Umbilical cord (tissue), 2 donors: ENCODE measurements around the gene TRIM44. TPM values are rescaled to one million over a fixed set of nuclear protein-coding genes. Genes with fewer than 3 reads are reported as not detected.

Experiments
- DNase-seq: peaks from one replicate; pipeline ENCODE4 v3.0.0-alpha.2; 2015; ENCODE audit warnings: low spot score
- total RNA-seq: library from RNA; depleted of rRNA; stranded (reverse); fragments of >200 nt; gene quantifications from one replicate; pipeline ENCODE4 v1.2.3, GENCODE V29; 2014; ENCODE audit warnings: low replicate concordance; ENCODE audit not compliant: insufficient read depth

The TRIM44 gene
- total RNA-seq, 1 donor from 2014 or later, result 13.7 TPM

DNA sequence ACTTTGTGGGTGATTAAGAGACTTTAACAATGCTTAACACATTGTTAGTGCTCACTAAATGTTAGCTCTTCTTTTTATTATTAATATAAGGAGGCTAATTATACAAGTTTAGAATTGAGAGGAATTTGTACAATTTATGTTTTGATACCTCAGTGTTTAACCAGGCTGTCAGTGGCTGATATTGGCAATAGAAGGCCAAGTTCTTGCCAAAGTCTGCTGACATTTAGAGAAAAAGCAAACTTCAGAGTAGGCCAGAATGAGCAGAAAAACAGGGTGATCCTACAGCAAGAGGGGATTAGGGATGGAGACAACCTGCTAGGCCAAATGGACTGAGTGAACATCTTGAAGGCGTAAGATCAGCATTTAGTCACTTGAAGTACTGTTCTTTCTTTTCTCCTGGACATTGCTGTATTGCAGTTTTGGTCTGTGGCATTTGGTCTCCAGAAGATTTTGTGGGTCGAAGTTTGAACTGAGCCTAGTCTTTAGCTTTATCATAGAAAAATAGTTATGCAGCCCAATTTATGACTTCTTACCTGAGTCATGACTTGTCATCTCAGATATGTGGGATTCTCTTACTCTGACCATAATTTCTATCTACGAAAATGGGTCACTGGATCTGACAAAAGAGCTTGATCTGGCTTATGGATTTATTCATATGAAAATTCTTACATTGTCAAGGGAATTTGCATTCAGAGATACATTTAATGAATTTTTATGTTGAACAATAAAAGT lies 9.0 kb downstream of the TRIM44 start:
- DNase-seq, result no peak

DNA sequence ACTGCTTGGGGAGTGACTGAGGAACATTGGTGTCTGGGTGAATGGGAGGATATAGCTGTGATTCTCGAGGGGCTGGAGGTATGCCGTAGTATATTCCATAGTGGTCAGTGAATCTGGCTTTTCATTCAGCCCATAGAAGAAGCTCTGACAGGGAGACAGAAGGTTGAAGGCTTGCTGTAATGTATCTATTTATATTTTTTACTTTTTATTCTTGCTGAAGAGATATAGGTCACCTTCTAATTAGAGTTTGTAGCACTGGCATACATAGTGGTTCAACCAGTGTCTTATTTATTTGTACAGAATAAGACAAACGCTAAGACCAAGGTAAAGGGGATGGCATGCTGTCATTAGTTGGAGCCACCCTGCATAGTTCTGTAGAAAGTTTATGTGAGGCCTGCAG lies 10.0 kb downstream of the TRIM44 start:
- DNase-seq, result no peak

DNA sequence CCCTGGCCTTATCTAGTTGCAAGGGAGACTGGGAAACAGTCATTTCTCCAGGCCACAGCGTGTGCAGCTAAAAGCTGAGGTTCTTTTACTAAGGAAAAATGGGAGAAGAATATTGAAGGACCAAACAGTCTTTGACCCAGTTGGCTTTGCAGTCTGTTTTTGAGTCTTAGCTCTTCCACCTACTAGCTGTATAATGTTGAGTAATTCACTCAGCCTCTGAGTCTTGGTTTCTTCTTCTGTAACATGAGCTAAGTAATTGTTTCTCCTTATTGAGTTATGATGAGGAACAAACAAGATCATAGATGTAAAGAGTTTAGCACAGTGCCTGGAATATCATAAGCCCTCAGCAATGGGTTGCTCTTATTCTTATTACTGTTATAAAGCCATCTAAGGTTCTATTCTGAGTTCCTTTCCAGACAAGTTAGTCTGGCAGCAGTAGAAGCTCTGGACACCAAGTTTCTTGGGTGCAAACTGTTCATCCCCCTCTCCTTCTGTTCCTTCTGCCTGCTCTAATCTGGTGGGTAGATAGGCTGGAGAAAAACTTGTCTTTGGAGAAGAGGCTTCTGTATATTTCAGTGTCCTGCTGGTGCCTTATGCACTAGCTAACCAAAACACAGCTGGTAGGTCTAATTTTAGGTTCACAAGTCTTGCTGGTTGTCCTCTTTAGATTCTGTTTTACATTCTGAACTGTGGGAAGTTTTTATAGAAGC lies 13.5 kb downstream of the TRIM44 start:
- DNase-seq, result no peak

DNA sequence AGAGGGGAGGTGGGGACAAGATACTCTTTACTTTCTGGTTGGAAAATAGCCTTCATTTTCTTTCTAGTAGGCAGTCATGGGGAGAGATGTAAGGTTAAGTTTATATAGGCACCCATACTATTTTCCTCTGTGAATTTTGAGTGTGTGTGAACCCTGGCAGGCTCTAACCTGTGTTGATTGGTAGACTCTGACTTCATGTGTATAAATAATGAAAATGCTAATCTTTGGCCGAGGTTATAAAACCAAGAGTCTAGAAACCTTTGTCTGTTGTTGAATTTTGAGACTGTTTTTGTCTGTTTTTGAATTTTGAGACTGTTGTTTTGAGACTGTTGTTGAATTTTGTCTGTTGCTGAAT lies 14.0 kb downstream of the TRIM44 start:
- DNase-seq, result no peak

DNA sequence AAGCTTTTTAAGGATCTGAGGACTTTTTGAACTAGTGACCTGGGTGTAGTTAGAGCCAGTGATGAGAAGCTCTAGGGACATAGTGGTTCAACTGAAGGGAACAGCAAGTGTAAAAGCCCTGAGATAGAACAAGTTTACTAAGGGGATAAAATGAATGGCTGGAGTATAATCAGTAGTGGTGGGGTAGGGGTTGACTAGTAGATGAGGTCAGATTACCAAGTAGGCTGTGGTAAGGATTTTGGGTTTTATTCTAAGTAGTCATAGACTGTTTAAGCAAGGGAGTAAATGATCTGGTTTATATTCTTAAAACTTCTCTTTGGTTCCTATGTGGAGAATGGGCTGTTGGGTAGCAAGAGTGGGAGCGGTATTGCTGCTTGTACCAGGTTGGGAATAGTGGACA lies 15.3 kb downstream of the TRIM44 start:
- DNase-seq, result no peak

DNA sequence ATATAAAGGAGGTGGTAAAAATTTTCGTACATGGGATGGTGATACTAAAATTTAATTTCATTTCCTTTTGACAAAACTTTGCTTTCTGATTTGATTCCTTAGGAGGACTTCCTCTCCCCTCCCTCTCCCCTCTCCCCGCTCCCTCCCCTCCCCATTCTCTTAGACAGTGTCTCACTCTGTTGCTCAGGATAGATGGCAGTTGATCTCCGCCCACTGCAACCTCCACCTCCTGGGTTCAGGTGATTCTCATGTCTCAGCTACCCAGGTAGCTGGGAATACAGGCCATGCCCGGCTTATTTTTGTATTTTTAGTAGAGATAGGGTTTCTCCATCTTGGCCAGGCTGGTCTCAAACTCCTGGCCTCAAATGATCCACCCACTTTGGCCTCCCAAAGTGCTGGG lies 15.9 kb downstream of the TRIM44 start:
- DNase-seq, result no peak

DNA sequence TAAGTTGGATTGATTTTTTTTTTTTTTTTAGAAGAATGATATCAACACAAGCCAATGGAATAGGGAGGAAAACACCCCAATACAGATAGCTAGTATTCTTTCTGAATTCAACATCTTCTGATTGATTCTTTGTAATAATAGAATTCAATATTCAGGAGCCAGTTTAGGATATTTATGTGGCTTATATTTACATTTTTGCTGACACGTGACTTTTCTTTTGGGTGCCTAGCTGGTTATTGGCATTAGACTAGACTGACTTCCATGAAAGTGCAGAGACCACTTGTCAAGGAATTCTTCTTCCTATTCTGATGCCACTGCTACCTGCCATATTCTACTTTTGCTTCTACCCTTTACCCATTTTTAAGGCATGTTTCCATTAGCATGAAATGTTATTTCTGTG lies 16.4 kb downstream of the TRIM44 start:
- DNase-seq, result no peak

DNA sequence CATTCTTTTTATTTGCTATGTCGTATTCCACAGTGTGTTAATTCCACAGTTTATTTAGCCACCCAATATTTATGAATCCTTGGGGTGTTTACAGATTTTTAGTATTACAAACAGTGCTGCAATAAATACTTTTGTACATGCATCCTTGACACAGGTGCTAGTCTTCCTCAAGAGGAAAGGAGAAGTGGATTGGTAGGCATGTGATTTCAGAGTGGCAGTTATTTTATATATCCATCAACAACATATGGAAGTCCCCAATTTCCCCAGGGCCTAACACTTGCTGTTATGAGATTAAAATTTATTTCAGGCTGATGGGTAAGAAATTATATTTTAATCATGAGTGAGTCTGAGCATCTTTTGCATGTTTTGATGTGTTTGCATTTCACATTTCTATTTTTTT lies 17.9 kb downstream of the TRIM44 start:
- DNase-seq, result no peak

DNA sequence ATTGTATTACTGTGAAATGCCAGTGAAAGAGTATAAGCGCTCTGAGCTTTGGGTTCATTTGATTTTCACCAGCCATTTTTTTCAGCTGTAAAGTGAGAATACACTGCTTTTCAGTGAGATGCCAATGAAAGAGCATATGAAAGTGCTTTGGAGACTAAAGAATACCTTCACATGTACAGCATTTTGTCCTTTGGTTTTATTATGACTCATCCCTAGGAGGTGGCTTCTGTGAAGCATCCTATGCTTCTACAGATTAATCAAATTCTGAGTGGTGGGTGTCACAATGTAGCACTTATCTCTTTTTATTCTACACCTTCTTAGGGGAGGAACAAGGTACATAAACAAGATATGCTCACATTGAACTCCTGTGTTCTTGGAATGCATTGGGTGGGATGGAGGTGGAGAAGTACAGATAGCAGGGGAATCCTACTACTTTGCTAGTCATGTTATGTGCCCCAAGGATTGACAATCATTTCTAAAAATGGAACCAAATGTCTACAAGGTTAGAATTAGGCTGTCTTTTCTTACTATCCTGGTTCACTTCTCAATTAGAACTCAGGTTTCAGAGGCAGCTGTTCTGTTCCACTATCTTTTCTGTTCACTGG lies 18.7 kb downstream of the TRIM44 start:
- no peak for DNase-seq

DNA sequence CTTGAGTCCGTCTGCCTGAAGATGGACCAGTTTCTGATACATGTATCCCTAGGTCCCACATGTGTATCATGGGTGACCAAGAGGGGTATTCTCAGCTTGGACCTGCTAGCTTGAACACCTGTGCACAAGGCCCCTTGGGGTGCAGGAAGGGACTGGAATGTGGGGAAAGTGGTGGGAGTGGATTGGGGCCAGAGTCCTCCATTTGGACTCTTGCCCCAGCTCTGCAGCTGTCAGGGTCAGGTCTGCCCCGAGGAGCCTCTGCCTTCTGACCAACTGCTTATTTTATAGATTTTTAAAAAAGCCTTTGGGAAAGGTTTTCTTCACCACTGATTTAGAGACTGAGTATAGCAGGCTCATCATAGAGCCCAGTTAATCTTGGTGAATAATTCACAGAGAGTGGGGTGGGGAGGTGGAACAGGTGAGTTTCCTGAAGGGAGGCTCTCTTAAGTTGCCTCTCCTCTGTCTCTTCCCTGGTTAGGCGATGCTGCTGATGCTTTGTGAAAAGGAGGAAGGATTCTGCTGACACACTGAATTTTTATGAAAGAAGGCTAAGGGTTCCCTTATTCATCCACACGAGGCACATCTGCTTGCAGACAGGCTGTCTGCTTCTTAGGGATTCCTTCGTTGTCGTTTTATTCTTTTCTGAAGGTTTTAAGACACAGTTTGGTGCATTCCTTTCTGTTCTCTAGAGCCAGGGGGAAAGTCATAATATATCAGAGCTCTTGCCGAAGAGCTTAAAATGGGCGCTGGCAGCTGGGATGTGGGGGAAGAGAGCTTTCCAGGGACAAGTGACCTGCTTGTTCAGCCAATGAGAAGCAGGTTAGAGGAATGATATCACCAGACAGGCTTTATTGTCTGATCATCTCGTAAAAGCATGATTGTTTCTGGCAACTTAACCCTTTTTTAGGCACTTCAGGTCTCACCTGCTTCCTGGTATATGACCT lies 19.9 kb downstream of the TRIM44 start:
- peak; percentile 56 for DNase-seq

DNA sequence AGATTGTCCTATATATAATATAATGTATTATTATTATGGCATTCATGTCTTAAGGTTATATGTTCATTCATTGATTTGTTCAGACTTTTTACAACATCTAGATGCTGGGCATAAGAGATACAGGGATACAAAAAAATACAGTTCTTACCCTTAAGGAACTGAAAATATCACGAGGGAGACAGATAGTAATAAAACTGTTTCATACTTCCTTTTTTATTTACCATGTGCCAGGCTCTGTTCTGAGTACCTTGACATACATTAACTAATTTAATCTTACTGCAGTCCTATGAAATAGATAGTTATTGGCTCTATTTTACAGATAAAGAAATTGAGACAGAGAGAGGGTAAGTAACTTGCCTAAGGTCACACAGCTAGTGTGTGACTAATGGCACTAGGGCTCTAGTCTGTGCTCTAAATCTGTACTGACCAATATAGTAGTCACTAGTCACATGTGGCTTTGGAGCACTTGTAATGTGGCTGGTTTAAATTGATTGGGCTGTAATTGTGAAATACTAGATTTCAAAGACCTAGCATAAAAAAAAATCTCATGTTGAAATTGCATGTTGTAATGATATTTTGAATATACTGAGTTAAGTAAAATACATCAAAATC lies 21.3 kb downstream of the TRIM44 start:
- no peak for DNase-seq

DNA sequence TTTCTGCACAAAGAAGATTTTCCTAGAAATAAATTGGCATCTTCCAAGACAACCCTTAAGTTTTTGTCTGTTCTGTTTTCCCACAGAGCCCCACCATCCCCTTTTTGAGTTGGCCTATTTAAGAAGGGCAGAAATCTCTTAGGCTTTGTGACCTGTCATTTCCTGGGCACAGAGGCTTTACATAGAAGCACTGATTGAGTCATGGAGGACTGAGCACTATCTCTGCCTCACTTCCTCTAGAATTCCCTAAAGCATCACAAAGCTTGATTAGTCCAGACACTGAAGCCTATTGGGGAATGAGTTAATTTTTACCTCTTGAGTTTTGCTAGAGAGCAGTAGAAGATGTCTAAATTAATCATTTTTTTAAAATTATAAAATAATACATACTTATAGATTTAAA lies 25.4 kb downstream of the TRIM44 start:
- peak; percentile 14 for DNase-seq

DNA sequence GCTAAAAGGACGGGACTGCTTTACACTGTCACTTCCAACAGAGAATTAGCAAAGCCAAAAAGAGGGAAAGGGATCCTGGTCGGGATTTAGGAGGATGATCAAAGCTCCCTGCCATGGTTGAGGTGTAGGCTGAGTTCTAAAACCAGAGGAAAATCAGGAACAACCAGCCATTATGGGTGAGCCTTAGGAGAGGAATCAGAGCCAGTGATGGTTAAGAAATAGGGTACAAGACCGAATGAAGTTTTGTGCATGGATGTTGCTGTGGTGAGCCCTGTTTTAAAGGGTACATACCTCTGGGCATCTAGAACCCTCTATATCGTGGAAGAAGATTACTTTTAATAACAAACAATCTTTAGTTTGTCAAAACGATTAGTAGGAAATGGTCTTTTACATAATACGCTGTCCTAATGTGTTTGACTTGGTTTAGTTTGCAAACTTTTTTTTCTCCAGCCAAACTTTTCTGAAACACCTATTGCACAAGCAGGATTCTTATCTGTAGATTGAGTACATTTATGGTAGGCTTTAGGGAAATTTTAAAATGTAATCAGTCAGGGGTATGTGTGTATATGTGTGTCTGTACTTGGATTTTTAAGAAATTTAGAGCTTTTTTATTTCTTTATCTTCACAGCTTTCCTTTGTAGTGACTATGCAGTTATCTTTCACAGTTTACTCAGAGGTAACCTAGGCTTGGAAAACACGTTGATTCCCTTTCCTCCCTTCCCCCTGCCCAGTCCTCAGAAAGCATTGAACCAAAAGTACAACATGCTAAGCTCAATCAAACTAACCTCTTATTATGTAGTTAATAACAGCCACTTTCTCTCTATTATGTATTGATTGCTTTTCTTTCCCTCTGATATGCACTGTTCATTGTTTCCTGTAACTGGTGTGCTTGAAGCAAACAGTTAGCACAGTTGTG lies 26.8 kb downstream of the TRIM44 start:
- peak; percentile 21 for DNase-seq

DNA sequence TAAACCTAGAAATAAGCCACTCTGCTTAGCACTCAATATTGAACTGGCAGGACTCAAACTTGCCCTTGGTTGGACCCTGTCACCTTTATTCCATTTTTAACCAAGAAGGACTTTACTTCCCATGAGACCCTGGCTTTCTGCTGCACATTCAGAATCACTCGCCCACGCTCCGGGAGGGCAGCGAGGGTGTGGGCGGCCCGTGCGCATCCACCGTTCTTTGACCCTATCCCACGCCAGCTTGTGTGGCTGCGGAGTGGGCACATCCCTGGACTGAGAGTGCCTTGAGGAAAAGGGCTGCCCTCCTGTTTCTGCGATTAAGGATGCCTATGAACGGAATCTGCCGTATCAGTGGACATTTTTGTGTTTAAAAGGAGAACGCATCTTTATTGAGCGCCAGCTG lies 39.6 kb downstream of the TRIM44 start:
- DNase-seq, result no peak

DNA sequence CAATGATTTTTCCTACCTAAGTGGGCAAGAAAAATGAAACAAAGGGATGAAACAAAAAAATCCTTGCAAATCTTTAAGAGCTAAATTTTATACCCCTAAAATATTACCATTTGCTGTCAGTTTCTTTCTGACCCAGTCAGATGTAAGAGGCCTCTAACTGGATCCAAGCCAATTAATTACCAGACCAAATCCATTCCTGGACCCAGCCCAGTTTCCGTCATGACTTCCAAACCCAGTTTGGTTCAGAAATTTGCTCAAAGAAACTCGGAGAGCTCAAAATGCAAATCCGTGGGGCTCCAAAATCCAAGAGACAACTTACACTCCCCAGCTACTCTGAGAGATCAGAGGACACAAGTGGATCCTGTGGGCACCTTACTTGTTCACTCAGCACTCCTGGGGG lies 46.8 kb downstream of the TRIM44 start:
- no peak for DNase-seq

DNA sequence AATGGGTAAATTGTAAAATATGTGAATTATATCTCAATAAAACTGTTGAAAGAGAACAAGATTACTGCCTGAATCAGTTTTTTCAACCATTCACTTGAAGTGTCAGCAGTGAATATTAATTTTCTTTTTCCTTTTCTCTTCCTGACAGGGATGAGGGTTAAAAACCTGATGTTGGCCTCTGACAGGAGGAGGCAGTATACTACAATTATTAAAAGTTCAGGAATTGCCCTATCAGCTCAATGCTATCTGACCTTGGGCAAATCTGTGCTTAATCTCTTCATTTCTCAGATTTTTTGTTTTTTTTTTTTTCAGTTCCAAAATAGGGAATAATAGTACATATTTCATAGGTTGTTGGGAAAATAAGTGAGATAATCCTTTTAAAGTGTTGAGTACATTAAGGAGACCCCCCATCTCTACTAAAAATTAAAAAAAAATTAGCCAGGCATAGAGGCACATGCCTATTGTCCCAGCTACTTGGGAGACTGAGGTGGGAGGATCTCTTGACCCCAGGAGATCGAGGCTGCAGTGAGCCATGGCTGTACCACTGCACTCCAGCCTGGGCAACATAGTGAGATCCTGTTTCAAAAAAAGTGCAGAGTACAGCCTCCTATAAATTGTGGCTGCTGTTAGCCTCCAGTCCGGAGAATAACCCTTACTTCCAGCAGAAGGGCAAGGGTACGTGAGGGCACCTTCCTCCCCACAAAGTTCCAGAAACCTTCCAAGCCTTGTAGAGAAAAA lies 48.8 kb downstream of the TRIM44 start:
- no peak for DNase-seq

DNA sequence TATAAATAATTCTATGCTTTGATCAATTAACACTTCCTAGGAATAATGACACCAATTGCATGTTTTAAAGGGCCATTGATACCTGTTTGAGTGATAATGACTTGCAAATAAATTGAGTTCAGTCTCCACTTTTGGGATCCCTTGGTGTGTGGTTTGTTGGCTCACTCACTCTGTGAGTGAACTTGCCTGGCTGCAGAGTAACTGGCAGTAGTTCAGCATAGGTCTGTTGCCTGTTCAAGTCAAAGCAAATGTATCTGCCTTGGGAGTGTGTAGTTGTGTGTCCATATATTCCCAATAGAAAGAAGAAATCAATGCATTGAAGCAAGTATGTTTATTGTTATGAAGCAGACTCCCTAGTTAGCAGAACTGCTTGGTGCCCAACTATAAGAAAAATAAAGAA lies 49.3 kb downstream of the TRIM44 start:
- no peak for DNase-seq

DNA sequence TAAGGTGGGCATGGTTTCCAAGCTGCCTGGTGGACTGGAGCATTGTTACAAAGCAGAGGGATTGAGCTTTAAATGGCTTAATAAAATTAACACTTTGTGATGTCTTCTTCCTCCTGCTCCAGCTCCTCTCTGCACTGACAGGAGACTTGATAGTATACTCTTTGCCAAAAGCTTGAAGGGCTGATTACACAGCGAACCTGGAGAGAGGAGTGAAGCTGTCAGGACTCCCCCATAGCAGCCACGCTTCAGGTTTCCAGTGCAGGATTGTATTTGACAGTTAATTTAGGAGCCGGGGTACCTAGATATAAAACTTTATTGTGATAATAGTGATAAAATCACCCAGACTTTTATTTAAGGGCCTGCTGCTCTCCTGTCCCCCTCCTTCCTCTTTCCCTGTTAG lies 50.0 kb downstream of the TRIM44 start:
- DNase-seq, result no peak

DNA sequence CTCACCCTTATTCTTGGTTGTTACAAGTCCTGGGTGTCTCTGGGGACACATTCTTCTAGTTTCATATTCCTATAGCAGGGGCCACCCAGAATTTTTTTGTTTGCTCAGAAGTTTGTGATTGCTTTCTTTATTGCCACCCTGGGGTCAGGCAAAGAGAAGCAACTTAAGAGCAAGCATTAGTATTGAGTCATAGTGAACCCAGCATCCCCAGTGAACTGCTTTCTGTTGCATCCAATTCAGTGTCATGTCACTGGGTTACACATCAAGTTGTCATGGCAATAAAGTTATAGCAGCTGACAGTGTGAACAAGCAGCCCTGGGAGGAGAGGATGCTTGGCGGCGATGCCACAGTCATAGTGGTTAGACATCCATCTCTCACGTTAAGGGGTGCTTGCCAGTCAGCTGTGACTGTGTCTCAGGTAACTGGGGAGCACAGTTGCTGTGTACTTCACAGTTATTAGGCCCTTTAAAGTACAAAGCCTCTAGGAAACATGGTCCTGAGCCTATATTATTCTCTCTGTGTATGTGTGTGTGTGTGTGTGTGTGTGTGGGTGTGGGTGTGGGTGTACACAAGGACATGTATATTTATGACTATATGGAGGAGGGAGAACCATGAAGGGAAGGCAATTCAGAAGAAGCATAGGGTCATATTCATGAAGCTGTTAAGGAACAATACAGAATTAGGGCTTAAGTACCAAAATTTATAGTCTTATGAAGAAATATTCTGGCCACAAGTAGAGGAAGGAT lies 52.5 kb downstream of the TRIM44 start:
- no peak for DNase-seq
